HG02763 (cell line): ENCODE data around the gene USP17L15.
"Not testable (repeated sequence)": the region's sequence is repeated elsewhere in the genome, so short reads cannot be mapped to it uniquely, and the experiment has no call there.

Experiments used
- ATAC-seq: cut with Tn5 transposase; IDR thresholded peaks from one replicate; pipeline ENCODE4 v1.9.1; 2021; ENCODE audit warnings: mild to moderate bottlenecking, moderate library complexity; ENCODE audit not compliant: unreplicated experiment

The USP17L15 gene

DNA sequence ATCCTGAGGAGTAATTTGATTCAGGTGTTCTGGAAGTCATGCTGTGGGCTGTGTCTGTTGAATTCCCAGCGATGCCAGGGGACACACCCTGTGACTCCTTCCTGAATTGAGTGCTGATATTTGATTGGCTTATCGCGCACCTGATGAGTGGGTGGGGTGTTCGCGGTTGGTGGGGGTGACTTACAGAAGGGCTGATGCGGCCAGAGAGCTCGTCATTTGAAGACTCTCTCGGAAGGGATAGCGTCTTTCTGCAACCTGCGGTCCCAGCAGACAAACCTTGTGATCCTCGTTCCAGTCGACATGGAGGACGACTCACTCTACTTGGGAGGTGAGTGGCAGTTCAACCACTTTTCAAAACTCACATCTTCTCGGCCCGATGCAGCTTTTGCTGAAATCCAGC lies at the start of gene USP17L15:
Gene USP17L15 (plus strand): TSS at position 301 of the 400 bp plus-strand sequence. CDS start 0 bp downstream, at position 301.
- ATAC-seq, result not testable (repeated sequence)

- not testable (repeated sequence) for ATAC-seq
Measured at GRCh38 chr4:9210357-9210756, 23.8 kb upstream of the USP17L15 start, which contains the start of gene USP17L10. TSS of gene USP17L10 (plus strand) at chr4:9210657. CDS start at chr4:9210657, 0 bp downstream.

DNA sequence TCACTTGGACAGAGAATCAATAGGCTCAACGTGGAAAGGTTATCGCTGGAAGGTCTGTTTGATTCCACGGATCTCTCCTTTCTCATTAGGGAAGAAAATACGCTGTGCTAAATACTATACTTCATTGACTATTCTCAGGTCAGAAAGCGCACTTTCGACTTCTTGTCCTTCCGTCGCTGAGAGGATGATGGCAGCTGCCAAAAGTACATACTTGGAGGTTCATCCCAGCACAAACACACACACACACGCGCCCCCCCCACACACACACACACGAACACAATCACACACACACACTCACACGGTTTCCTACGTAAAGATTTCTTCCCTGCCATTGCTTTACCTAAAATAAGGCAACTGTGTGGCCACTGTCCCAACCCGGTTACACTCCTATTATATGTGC lies 19.5 kb upstream of the USP17L15 start:
- not testable (repeated sequence) for ATAC-seq

GRCh38 chr4:9215105-9215504 lies 19.1 kb upstream of the USP17L15 start, which contains the start of gene USP17L11:
TSS of gene USP17L11 (plus strand) at chr4:9215405. CDS start at chr4:9215405, 0 bp downstream.
- ATAC-seq, result not testable (repeated sequence)

GRCh38 chr4:9219852-9220251 lies 14.3 kb upstream of the USP17L15 start, which contains the start of gene USP17L12:
TSS of gene USP17L12 (plus strand) at chr4:9220152. CDS start at chr4:9220152, 0 bp downstream.
- ATAC-seq, result not testable (repeated sequence)

DNA sequence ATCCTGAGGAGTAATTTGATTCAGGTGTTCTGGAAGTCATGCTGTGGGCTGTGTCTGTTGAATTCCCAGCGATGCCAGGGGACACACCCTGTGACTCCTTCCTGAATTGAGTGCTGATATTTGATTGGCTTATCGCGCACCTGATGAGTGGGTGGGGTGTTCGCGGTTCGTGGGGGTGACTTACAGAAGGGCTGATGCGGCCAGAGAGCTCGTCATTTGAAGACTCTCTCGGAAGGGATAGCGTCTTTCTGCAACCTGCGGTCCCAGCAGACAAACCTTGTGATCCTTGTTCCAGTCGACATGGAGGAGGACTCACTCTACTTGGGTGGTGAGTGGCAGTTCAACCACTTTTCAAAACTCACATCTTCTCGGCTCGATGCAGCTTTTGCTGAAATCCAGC lies 9.6 kb upstream of the USP17L15 start, which contains the start of gene USP17L13:
Gene USP17L13 (plus strand): TSS at position 301 of the 400 bp plus-strand sequence. CDS start 0 bp downstream, at position 301.
- not testable (repeated sequence) for ATAC-seq

- not testable (repeated sequence) for ATAC-seq
Measured at GRCh38 chr4:9230249-9230648, 3.9 kb upstream of the USP17L15 start.

DNA sequence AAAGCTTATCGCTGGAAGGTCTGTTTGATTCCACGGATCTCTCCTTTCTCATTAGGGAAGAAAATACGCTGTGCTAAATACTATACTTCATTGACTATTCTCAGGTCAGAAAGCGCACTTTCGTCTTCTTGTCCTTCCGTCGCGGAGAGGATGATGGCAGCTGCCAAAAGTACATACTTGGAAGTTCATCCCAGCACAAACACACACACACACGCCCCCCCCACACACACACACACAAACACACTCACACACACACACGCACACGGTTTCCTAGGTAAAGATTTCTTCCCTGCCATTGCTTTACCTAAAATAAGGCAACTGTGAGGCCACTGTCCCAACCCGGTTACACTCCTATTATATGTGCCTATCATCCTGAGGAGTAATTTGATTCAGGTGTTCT lies 4.3 kb downstream of the USP17L15 start:
- ATAC-seq, result not testable (repeated sequence)

DNA sequence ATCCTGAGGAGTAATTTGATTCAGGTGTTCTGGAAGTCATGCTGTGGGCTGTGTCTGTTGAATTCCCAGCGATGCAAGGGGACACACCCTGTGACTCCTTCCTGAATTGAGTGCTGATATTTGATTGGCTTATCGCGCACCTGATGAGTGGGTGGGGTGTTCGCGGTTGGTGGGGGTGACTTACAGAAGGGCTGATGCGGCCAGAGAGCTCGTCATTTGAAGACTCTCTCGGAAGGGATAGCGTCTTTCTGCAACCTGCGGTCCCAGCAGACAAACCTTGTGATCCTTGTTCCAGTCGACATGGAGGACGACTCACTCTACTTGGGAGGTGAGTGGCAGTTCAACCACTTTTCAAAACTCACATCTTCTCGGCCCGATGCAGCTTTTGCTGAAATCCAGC lies 9.4 kb downstream of the USP17L15 start, which contains the start of gene USP17L17:
Gene USP17L17 (plus strand): TSS at position 301 of the 400 bp plus-strand sequence. CDS start 0 bp downstream, at position 301.
- ATAC-seq, result not testable (repeated sequence)

- not testable (repeated sequence) for ATAC-seq
Measured at GRCh38 chr4:9247953-9248680, 13.9 kb downstream of the USP17L15 start, which contains the start of gene USP17L18. TSS of gene USP17L18 (plus strand) at chr4:9248630. CDS start at chr4:9248630, 0 bp downstream.

GRCh38 chr4:9253078-9253477 lies 18.9 kb downstream of the USP17L15 start, which contains the start of gene USP17L19:
TSS of gene USP17L19 (plus strand) at chr4:9253378. CDS start at chr4:9253378, 0 bp downstream.
- not testable (repeated sequence) for ATAC-seq

GRCh38 chr4:9257824-9258223 lies 23.6 kb downstream of the USP17L15 start, which contains the start of gene USP17L20:
TSS of gene USP17L20 (plus strand) at chr4:9258124. CDS start at chr4:9258124, 0 bp downstream.
- not testable (repeated sequence) for ATAC-seq

GRCh38 chr4:9262572-9262971 lies 28.4 kb downstream of the USP17L15 start, which contains the start of gene USP17L21:
TSS of gene USP17L21 (plus strand) at chr4:9262872. CDS start at chr4:9262872, 0 bp downstream.
- not testable (repeated sequence) for ATAC-seq

GRCh38 chr4:9267319-9267718 lies 33.1 kb downstream of the USP17L15 start, which contains the start of gene USP17L22:
TSS of gene USP17L22 (plus strand) at chr4:9267619. CDS start at chr4:9267619, 0 bp downstream.
- not testable (repeated sequence) for ATAC-seq

GRCh38 chr4:9271719-9272118 lies 37.5 kb downstream of the USP17L15 start:
- ATAC-seq, result not testable (repeated sequence)
